NCI-H1436 treated with DMSO at 0.1 percent for 48 hours (cell line): ENCODE results near the gene SLC2A13.
"Not testable (repeated sequence)": the region's sequence is repeated elsewhere in the genome, so short reads cannot be mapped to it uniquely, and the experiment has no call there.

Experiments
- DNase-seq: peaks from one replicate; lab custom pipeline; 2025; lab: John Stamatoyannopoulos, UW

The SLC2A13 gene

GRCh38 chr12:40038619-40039018, 67.3 kb downstream of the SLC2A13 start:
- DNase-seq, result no peak

- DNase-seq, result no peak
Observed at GRCh38 chr12:40034712-40035111, 71.2 kb downstream of the SLC2A13 start.

GRCh38 chr12:40034156-40034555, 71.7 kb downstream of the SLC2A13 start:
- no peak for DNase-seq

- DNase-seq, result no peak
Observed at GRCh38 chr12:40033242-40033630, 72.6 kb downstream of the SLC2A13 start.

GRCh38 chr12:40032433-40033241, 73.2 kb downstream of the SLC2A13 start:
- DNase-seq, result no peak

GRCh38 chr12:40031965-40032364, 73.9 kb downstream of the SLC2A13 start:
- DNase-seq, result no peak

GRCh38 chr12:40030970-40031369, 74.9 kb downstream of the SLC2A13 start:
- DNase-seq, result not testable (repeated sequence)

GRCh38 chr12:40028296-40028695, 77.6 kb downstream of the SLC2A13 start:
- no peak for DNase-seq

- no peak for DNase-seq
Observed at GRCh38 chr12:40022850-40023249, 83.0 kb downstream of the SLC2A13 start.

GRCh38 chr12:40020261-40020691, 85.6 kb downstream of the SLC2A13 start:
- no peak for DNase-seq

- no peak for DNase-seq
Observed at GRCh38 chr12:40017488-40017887, 88.4 kb downstream of the SLC2A13 start.

GRCh38 chr12:40016980-40017379, 88.9 kb downstream of the SLC2A13 start:
- DNase-seq, result no peak

- no peak for DNase-seq
Observed at GRCh38 chr12:40015881-40016280, 90.0 kb downstream of the SLC2A13 start.

- no peak for DNase-seq
Observed at GRCh38 chr12:40015345-40015744, 90.5 kb downstream of the SLC2A13 start.

- DNase-seq, result no peak
Observed at GRCh38 chr12:40013847-40014246, 92.0 kb downstream of the SLC2A13 start.

GRCh38 chr12:40013292-40013691, 92.6 kb downstream of the SLC2A13 start:
- no peak for DNase-seq

- no peak for DNase-seq
Observed at GRCh38 chr12:40012711-40013110, 93.2 kb downstream of the SLC2A13 start.

- DNase-seq, result no peak
Observed at GRCh38 chr12:40011775-40012129, 94.1 kb downstream of the SLC2A13 start.

GRCh38 chr12:40010899-40011774, 94.7 kb downstream of the SLC2A13 start:
- DNase-seq, result no peak

- DNase-seq, result no peak
Observed at GRCh38 chr12:40002178-40003169, 103.4 kb downstream of the SLC2A13 start.

GRCh38 chr12:40001406-40001805, 104.5 kb downstream of the SLC2A13 start:
- no peak for DNase-seq

GRCh38 chr12:40000884-40001283, 105.0 kb downstream of the SLC2A13 start:
- no peak for DNase-seq
